ENCODE results near the gene FAM13A. TPM values are rescaled to one million over a fixed set of nuclear protein-coding genes. Genes with fewer than 3 reads are reported as not detected.
A peak's percentile ranks its signal among the peaks of the same experiment; 100 is the strongest.

Gene FAM13A
- polyA plus RNA-seq, 1 donor from 2014 or later: 4.0 TPM

- Histone ChIP-seq H3K36me3 (ENCODE audit: insufficient read depth, low read length) (no peaks in the 10 kb centered on the region), H3K9me2 (ENCODE audit: insufficient read depth, low read length) (no peaks in the 10 kb centered on the region), H3K79me2 (replicated peaks; ENCODE audit: insufficient read depth, low read length) (no peaks in the 10 kb centered on the region), H3K4me2 (ENCODE audit: low read length) (peak overlapping the region; percentile 40), H3K9me3 (ENCODE audit: low read length) (no peaks in the 10 kb centered on the region), H3K9ac (ENCODE audit: low read length) (peak overlapping the region; percentile 52), H3K27ac (ENCODE audit: low read length) (peak overlapping the region; percentile 47), H2AFZ (ENCODE audit: low read depth, low read length) (peak overlapping the region; percentile 10), H3K4me3 (ENCODE audit: low read length) (peak overlapping the region; percentile 61), H3F3A (ENCODE audit: insufficient read depth, low read length, poor library complexity, severe bottlenecking) (no peaks in the 10 kb centered on the region), H4K20me1 (ENCODE audit: insufficient read depth) (no peaks in the 10 kb centered on the region), H3K27me3 (ENCODE audit: insufficient read depth, low read depth, low read length) (no peaks in the 10 kb centered on the region)
- TF ChIP-seq POLR2AphosphoS5 (IDR thresholded peaks at IDR 0.05) (no peak), MXI1 (conservative IDR thresholded peaks at IDR 0.05; ENCODE audit: poor library complexity, severe bottlenecking) (no peak), CTCF (IDR thresholded peaks at IDR 0.05; ENCODE audit: poor library complexity, severe bottlenecking) (no peak)
These were observed 298.7 kb downstream of the FAM13A start for GRCh38 chr4:88758264-88758663.

- Histone ChIP-seq H3K9me2 (ENCODE audit: insufficient read depth, low read length) (no peaks in the 10 kb centered on the region), H4K20me1 (ENCODE audit: insufficient read depth) (no peaks in the 10 kb centered on the region), H3K36me3 (ENCODE audit: insufficient read depth, low read length) (no peaks in the 10 kb centered on the region), H3K27me3 (ENCODE audit: insufficient read depth, low read depth, low read length) (no peaks in the 10 kb centered on the region), H3F3A (ENCODE audit: insufficient read depth, low read length, poor library complexity, severe bottlenecking) (no peaks in the 10 kb centered on the region), H2AFZ (ENCODE audit: low read depth, low read length) (peak overlapping the region; percentile 10), H3K9me3 (ENCODE audit: low read length) (no peaks in the 10 kb centered on the region), H3K9ac (ENCODE audit: low read length) (peak overlapping the region; percentile 52), H3K4me3 (ENCODE audit: low read length) (peak overlapping the region; percentile 61), H3K79me2 (replicated peaks; ENCODE audit: insufficient read depth, low read length) (no peaks in the 10 kb centered on the region), H3K4me2 (ENCODE audit: low read length) (peak overlapping the region; percentile 40), H3K27ac (ENCODE audit: low read length) (peak overlapping the region; percentile 47)
- no peak for TF ChIP-seq REST (IDR thresholded peaks at IDR 0.05; ENCODE audit: borderline replicate concordance)
- no peak for TF ChIP-seq EP300 (conservative IDR thresholded peaks at IDR 0.05; ENCODE audit: poor library complexity, severe bottlenecking)
- TF ChIP-seq SMC3 (conservative IDR thresholded peaks at IDR 0.05; ENCODE audit: poor library complexity): no peak
- no peak for TF ChIP-seq CTCF (IDR thresholded peaks at IDR 0.05; ENCODE audit: poor library complexity, severe bottlenecking)
- TF ChIP-seq MXI1 (conservative IDR thresholded peaks at IDR 0.05; ENCODE audit: poor library complexity, severe bottlenecking): peak; percentile 30
- TF ChIP-seq EZH2 (IDR thresholded peaks at IDR 0.05; ENCODE audit: borderline replicate concordance, insufficient read depth, low read length, poor library complexity, severe bottlenecking): no peak
- TF ChIP-seq POLR2AphosphoS5 (IDR thresholded peaks at IDR 0.05): no peak
These were observed 299.2 kb downstream of the FAM13A start for GRCh38 chr4:88757776-88758175.
